Fibroblast of the conjunctiva (primary cell): ENCODE results near the gene JMJD8.

Source experiments
- DNase-seq: peaks from one replicate; pipeline ENCODE4 v3.0.0-alpha.2; 2010; ENCODE audit warnings: low read depth

JMJD8 gene

GRCh38 chr16:709566-710499 lies 25.7 kb upstream of the JMJD8 start:
- peak; percentile 49 for DNase-seq

- no peak for DNase-seq
These were observed 24.8 kb upstream of the JMJD8 start for GRCh38 chr16:708959-709358.

GRCh38 chr16:708019-708418 lies 23.9 kb upstream of the JMJD8 start:
- no peak for DNase-seq

GRCh38 chr16:707062-707538 lies 23.0 kb upstream of the JMJD8 start:
- DNase-seq: no peak

- no peak for DNase-seq
These were observed 22.3 kb upstream of the JMJD8 start for GRCh38 chr16:706189-707061.

- no peak for DNase-seq
These were observed 21.5 kb upstream of the JMJD8 start, which contains the start of gene FBXL16 for GRCh38 chr16:705431-706188. Gene FBXL16, minus strand, starts transcription at chr16:705801. Its CDS starts 8,396 bp downstream, at chr16:697405.

GRCh38 chr16:704552-705380 lies 20.6 kb upstream of the JMJD8 start:
- DNase-seq: no peak

- no peak for DNase-seq
These were observed 19.9 kb upstream of the JMJD8 start for GRCh38 chr16:704047-704446.

- no peak for DNase-seq
These were observed 19.3 kb upstream of the JMJD8 start for GRCh38 chr16:703406-703805.

- no peak for DNase-seq
These were observed 18.2 kb upstream of the JMJD8 start for GRCh38 chr16:702341-702740.

GRCh38 chr16:700684-701584 lies 16.8 kb upstream of the JMJD8 start:
- no peak for DNase-seq

- no peak for DNase-seq
These were observed 15.0 kb upstream of the JMJD8 start for GRCh38 chr16:698911-699671.

GRCh38 chr16:695355-696089 lies 11.4 kb upstream of the JMJD8 start:
- DNase-seq: no peak

- DNase-seq: no peak
These were observed 10.8 kb upstream of the JMJD8 start for GRCh38 chr16:694863-695354.

GRCh38 chr16:694187-694862 lies 10.2 kb upstream of the JMJD8 start:
- no peak for DNase-seq

- no peak for DNase-seq
These were observed 9.6 kb upstream of the JMJD8 start for GRCh38 chr16:693766-694165.

- DNase-seq: no peak
These were observed 9.2 kb upstream of the JMJD8 start for GRCh38 chr16:693364-693763.
